A549 (cell line): Measurements from ENCODE around the gene WDR70. TPM values are rescaled to one million over a fixed set of nuclear protein-coding genes. Genes with fewer than 3 reads are reported as not detected.

Source experiments
- ATAC-seq, 2 experiments: fragments of 200-7000 bp in 1 of 2; fragments of >200 bp in 1 of 2; cut with Nextera tagmentation in 1 of 2; cut with Tn5 transposase in 1 of 2; 3 replicates each; pipeline versions ENCODE4 v1.8.0 to v1.9.1; 2018 to 2020; ENCODE audit warnings: mild to moderate bottlenecking in 1 of 2, moderate library complexity in 1 of 2
- CTCF ChIA-PET: fragments of 300-600 bp; sonication (Branson Sonifier 250); formaldehyde crosslinking; extraction: SDS; loops from one replicate; lab custom pipeline; 2021; ENCODE audit warnings: antibody characterized with exemption, inconsistent platforms; lab: Yijun Ruan, JAX
- POLR2A ChIA-PET: fragments of 350-600 bp; formaldehyde crosslinking; extraction: SDS; loops from one replicate; lab custom pipeline; 2021; ENCODE audit warnings: antibody characterized with exemption, inconsistent platforms; lab: Yijun Ruan, JAX
- DNase-seq, 2 experiments: peaks; one replicate each; pipeline versions ENCODE4 v3.0.0 to v3.0.0-alpha.2; 2011 to 2016; ENCODE audit warnings: low read depth in 1 of 2, low spot score in 1 of 2
- FAIRE-seq: peaks from 2 replicates; lab custom pipeline; 2011; peaks lifted over from hg19 to GRCh38; lab: Jason Lieb, UNC
- H3K27ac ChIP-seq, 2 experiments: fragments of >200 bp; sonication (Bioruptor Twin); formaldehyde crosslinking; 3 replicates each; pipeline ENCODE4 v1.5.1; 2016 to 2017
- H3K4me1 ChIP-seq: fragments of >200 bp; sonication (Bioruptor Twin); formaldehyde crosslinking; 3 replicates; pipeline ENCODE4 v1.6.1; 2016
- H3K4me2 ChIP-seq: fragments of >200 bp; sonication (Bioruptor Twin); formaldehyde crosslinking; 3 replicates; pipeline ENCODE4 v1.6.1; 2016
- H3K4me3 ChIP-seq: fragments of >200 bp; sonication (Bioruptor Twin); formaldehyde crosslinking; 3 replicates; pipeline ENCODE4 v1.5.1; 2016
- H3K9me3 ChIP-seq: fragments of >200 bp; sonication (Bioruptor Twin); formaldehyde crosslinking; 3 replicates; pipeline ENCODE4 v1.6.1; 2016
- ATOH8 ChIP-seq: fragments of 250-450 bp; sonication (Bioruptor Pico); IDR thresholded peaks from 2 replicates; pipeline ENCODE4 v1.5.0; 2020; ENCODE audit warnings: low read depth, mild to moderate bottlenecking, moderate library complexity
- CBX2 ChIP-seq: fragments of 200-600 bp; sonication (generic); IDR thresholded peaks from 2 replicates; pipeline ENCODE4 v1.6.1; 2016; ENCODE audit warnings: low read depth, mild to moderate bottlenecking, borderline replicate concordance
- CTCF ChIP-seq: fragments of >200 bp; sonication (Bioruptor Twin); formaldehyde crosslinking; IDR thresholded peaks from 3 replicates; pipeline ENCODE4 v1.5.1; 2016
- EHF ChIP-seq: fragments of 250-450 bp; sonication (Bioruptor Pico); IDR thresholded peaks from 2 replicates; pipeline ENCODE4 v1.5.0; 2020; ENCODE audit warnings: mild to moderate bottlenecking
- EHMT2 ChIP-seq: fragments of 200-600 bp; sonication (generic); IDR thresholded peaks from 2 replicates; pipeline ENCODE4 v1.6.1; 2016; ENCODE audit warnings: antibody characterized with exemption, low read depth, mild to moderate bottlenecking, moderate library complexity
- ELK1 ChIP-seq: fragments of 150-350 bp; IDR thresholded peaks from 2 replicates; pipeline ENCODE4 v1.6.1; 2014; ENCODE audit warnings: low read depth, mild to moderate bottlenecking, low read length
- EP300 ChIP-seq, 2 experiments: fragments of >200 bp; sonication (Bioruptor Twin); formaldehyde crosslinking; IDR thresholded peaks; 2 replicates in 1 of 2; 3 replicates in 1 of 2; pipeline ENCODE4 v1.6.1; 2016 to 2017
- ESRRA ChIP-seq: fragments of 150-350 bp; IDR thresholded peaks from 2 replicates; pipeline ENCODE4 v1.6.1; 2014; ENCODE audit warnings: mild to moderate bottlenecking, low read length, borderline replicate concordance
- GATA3 ChIP-seq: IDR thresholded peaks from 2 replicates; pipeline ENCODE4 v1.6.1; 2012; ENCODE audit warnings: borderline replicate concordance
- HDAC2 ChIP-seq: fragments of 200-600 bp; sonication (generic); IDR thresholded peaks from 2 replicates; pipeline ENCODE4 v1.6.1; 2016
- HES2 ChIP-seq: fragments of >200 bp; sonication (Bioruptor Twin); formaldehyde crosslinking; IDR thresholded peaks from 2 replicates; pipeline ENCODE4 v1.6.1; 2016
- HEYL ChIP-seq: fragments of 250-450 bp; sonication (Bioruptor Pico); IDR thresholded peaks from 2 replicates; pipeline ENCODE4 v1.8.0; 2021; ENCODE audit warnings: mild to moderate bottlenecking, moderate library complexity
- HMGXB4 ChIP-seq: fragments of 250-450 bp; sonication (Bioruptor Pico); IDR thresholded peaks from 2 replicates; pipeline ENCODE4 v1.5.0; 2021; ENCODE audit warnings: mild to moderate bottlenecking, moderate library complexity, borderline replicate concordance
- HOXA7 ChIP-seq: fragments of 250-450 bp; sonication (Bioruptor Pico); IDR thresholded peaks from 2 replicates; pipeline ENCODE4 v1.5.0; 2020; ENCODE audit warnings: mild to moderate bottlenecking, moderate library complexity
- HOXB5 ChIP-seq: fragments of 250-450 bp; sonication (Bioruptor Pico); IDR thresholded peaks from 2 replicates; pipeline ENCODE4 v1.5.0; 2020; ENCODE audit warnings: mild to moderate bottlenecking, moderate library complexity
- KDM1A ChIP-seq: fragments of 200-600 bp; sonication (generic); IDR thresholded peaks from 2 replicates; pipeline ENCODE4 v1.6.1; 2016; ENCODE audit warnings: low read depth, mild to moderate bottlenecking
- MAFK ChIP-seq: fragments of 450-650 bp; IDR thresholded peaks from 2 replicates; pipeline ENCODE4 v1.6.1; 2014; ENCODE audit not compliant: partially characterized antibody
- MAX ChIP-seq: IDR thresholded peaks from 2 replicates; pipeline ENCODE4 v1.6.1; 2012
- MAZ ChIP-seq: fragments of 150-350 bp; IDR thresholded peaks from 2 replicates; pipeline ENCODE4 v1.6.1; 2014; ENCODE audit warnings: antibody characterized with exemption, low read depth, low read length, borderline replicate concordance
- NFE2L2 ChIP-seq: fragments of 150-350 bp; conservative IDR thresholded peaks from 2 replicates; pipeline ENCODE4 v1.6.1; 2014; ENCODE audit warnings: low read length
- PBX3 ChIP-seq: IDR thresholded peaks from 2 replicates; pipeline ENCODE4 v1.6.1; 2012
- PHF8 ChIP-seq: fragments of 200-600 bp; sonication (generic); IDR thresholded peaks from 2 replicates; pipeline ENCODE4 v1.6.1; 2016; ENCODE audit warnings: low read depth, mild to moderate bottlenecking, antibody characterized with exemption, moderate library complexity, borderline replicate concordance
- POLR2A ChIP-seq: IDR thresholded peaks from 2 replicates; pipeline ENCODE4 v1.6.1; 2012; ENCODE audit warnings: mild to moderate bottlenecking, low read length
- POLR2AphosphoS2 ChIP-seq: conservative IDR thresholded peaks from 2 replicates; pipeline ENCODE4 v1.6.1; 2012; ENCODE audit warnings: low read length, improper control_type of control experiment, inconsistent platforms
- RFX5 ChIP-seq: fragments of 450-650 bp; IDR thresholded peaks from 2 replicates; pipeline ENCODE4 v1.7.1; 2014; ENCODE audit warnings: antibody characterized with exemption, mild to moderate bottlenecking, moderate library complexity
- RNF2 ChIP-seq: fragments of 200-600 bp; sonication (generic); IDR thresholded peaks from 2 replicates; pipeline ENCODE4 v1.6.1; 2016; ENCODE audit warnings: low read depth, mild to moderate bottlenecking, antibody characterized with exemption, moderate library complexity, borderline replicate concordance
- SMC3 ChIP-seq: fragments of >200 bp; sonication (Bioruptor Twin); formaldehyde crosslinking; IDR thresholded peaks from 3 replicates; pipeline ENCODE4 v1.6.1; 2018; ENCODE audit warnings: inconsistent platforms
- TFCP2L1 ChIP-seq: fragments of 250-450 bp; sonication (Bioruptor Pico); IDR thresholded peaks from 2 replicates; pipeline ENCODE4 v1.5.0; 2021; ENCODE audit warnings: mild to moderate bottlenecking
- TP53 ChIP-seq: fragments of 250-450 bp; sonication (Bioruptor Pico); IDR thresholded peaks from 2 replicates; pipeline ENCODE4 v1.5.0; 2021; ENCODE audit warnings: mild to moderate bottlenecking, moderate library complexity
- ZFP36 ChIP-seq: fragments of 450-650 bp; IDR thresholded peaks from 2 replicates; pipeline ENCODE4 v1.6.1; 2014; ENCODE audit warnings: borderline replicate concordance; ENCODE audit not compliant: partially characterized antibody
- ZNF302 ChIP-seq: fragments of 250-450 bp; sonication (Bioruptor Pico); IDR thresholded peaks from 2 replicates; pipeline ENCODE4 v1.9.0; 2021; ENCODE audit warnings: inconsistent platforms, mild to moderate bottlenecking, moderate library complexity
- ZSCAN20 ChIP-seq: fragments of 250-450 bp; sonication (Bioruptor Pico); IDR thresholded peaks from 2 replicates; pipeline ENCODE4 v1.8.0; 2022; ENCODE audit warnings: mild to moderate bottlenecking, moderate library complexity
- WGBS: methylation state at CpG from one replicate; pipeline ENCODE4 v1.1.6; 2017; ENCODE audit errors: missing lambda C conversion rate; 5-methylcytosine and 5-hydroxymethylcytosine counted together
- polyA plus RNA-seq, 4 experiments: library from polyadenylated mRNA; depleted of rRNA in 3 of 4; stranded (reverse); fragments of >200 nt; fragmentation: RNase III in 1 of 4; extraction: RNeasy Plus Mini Kit Qiagen cat#74134 plus additional on column Dnase treatment in 1 of 4; gene quantifications; 2 replicates in 3 of 4; 3 replicates in 1 of 4; pipeline ENCODE4 v1.2.3, GENCODE V29; 2011 to 2017

Gene WDR70
- polyA plus RNA-seq, 2 of the 4 experiments (the other 2 are of a cell fraction) = 13.8 to 28.8 TPM

GRCh38 chr5:37576552-37576951 lies 197.4 kb downstream of the WDR70 start:
- Histone ChIP-seq H3K4me1 (no peaks in the 10 kb centered on the region), H3K4me2 (no peak overlapping the region), H3K9me3 (no peaks in the 10 kb centered on the region; the same call in 2 of the 3 replicates), H3K27ac (no peak overlapping the region), H3K4me3 (no peak overlapping the region)
- ChIA-PET POLR2A (no interaction called here), CTCF (interaction anchor here (0.6 to 1.1 kb wide), 2 partner anchors 13 to 369 kb away, joined by 4 to 5 read pairs; no protein-coding TSS in a partner anchor)
- DNase-seq = no peak
- ATAC-seq = no peak
- no peak for TF ChIP-seq ESRRA
- no peak for TF ChIP-seq CBX2
- TF ChIP-seq EP300 (IDR thresholded peaks at IDR 0.05) = no peak
- TF ChIP-seq EHF (CRISPR knock-in tag) = no peak
- no peak for TF ChIP-seq ZNF302 (CRISPR knock-in tag)
- TF ChIP-seq MAX = no peak
- no peak for TF ChIP-seq POLR2A
- no peak for TF ChIP-seq ELK1
- no peak for TF ChIP-seq POLR2AphosphoS2
- no peak for TF ChIP-seq GATA3
- no peak for TF ChIP-seq HOXB5 (CRISPR knock-in tag)
- no peak for TF ChIP-seq RFX5
- no peak for TF ChIP-seq MAZ
- no peak for TF ChIP-seq ZFP36
- TF ChIP-seq KDM1A = no peak
- no peak for TF ChIP-seq NFE2L2
- TF ChIP-seq MAFK = no peak
- no peak for TF ChIP-seq HOXA7
- TF ChIP-seq SMC3 = no peak
- TF ChIP-seq TFCP2L1 (CRISPR knock-in tag) = no peak
- no peak for FAIRE-seq
- WGBS = 93% methylated on average over 3 of the region's 3 CpGs

- CTCF ChIA-PET = no interaction called here
- Histone ChIP-seq H3K27ac (no peak overlapping the region), H3K4me2 (no peak overlapping the region), H3K4me3 (no peak overlapping the region), H3K4me1 (no peaks in the 10 kb centered on the region), H3K9me3 (no peaks in the 10 kb centered on the region; the same call in 2 of the 3 replicates)
- ATAC-seq (no peak), DNase-seq (no peak), FAIRE-seq (no peak)
- POLR2A ChIA-PET = no interaction called here
- WGBS = 90% methylated on average over 3 of the region's 3 CpGs
- TF ChIP-seq EHMT2 (no peak), ATOH8 (CRISPR knock-in tag) (no peak), HES2 (no peak), HDAC2 (no peak), PBX3 (no peak), PHF8 (no peak), RNF2 (no peak), ZSCAN20 (CRISPR knock-in tag) (no peak), MAZ (no peak), MAFK (no peak), HMGXB4 (CRISPR knock-in tag) (no peak), ELK1 (no peak), HEYL (no peak), CTCF (no peak), TP53 (CRISPR knock-in tag) (no peak)
These were observed 199.1 kb downstream of the WDR70 start for GRCh38 chr5:37578176-37578575.
